HepG2 (cell line): ENCODE measurements around the gene RASGRP2. TPM values are rescaled to one million over a fixed set of nuclear protein-coding genes. Genes with fewer than 3 reads are reported as not detected.

Source experiments
- ARID4A ChIP-seq: sonication (generic); formaldehyde crosslinking; IDR thresholded peaks from 2 replicates; pipeline ENCODE4 v1.5.0; 2020; ENCODE audit warnings: mild to moderate bottlenecking, missing genetic modification reagents, borderline replicate concordance
- CC2D1A ChIP-seq: sonication (generic); formaldehyde crosslinking; IDR thresholded peaks from 2 replicates; pipeline ENCODE4 v1.8.1; 2023; ENCODE audit warnings: mild to moderate bottlenecking, missing genetic modification reagents
- FOXK1 ChIP-seq: sonication (generic); formaldehyde crosslinking; IDR thresholded peaks from 2 replicates; pipeline ENCODE4 v1.4.0; 2020; ENCODE audit warnings: low read depth, missing genetic modification reagents, borderline replicate concordance
- HMGXB3 ChIP-seq: sonication (generic); formaldehyde crosslinking; IDR thresholded peaks from 2 replicates; pipeline ENCODE4 v1.4.0; 2020; ENCODE audit warnings: missing genetic modification reagents, borderline replicate concordance
- HNF4G ChIP-seq, 2 experiments: sonication (generic) in 1 of 2; formaldehyde crosslinking in 1 of 2; IDR thresholded peaks; 2 replicates each; pipeline versions ENCODE4 v1.4.0 to v1.6.1; 2011 to 2020; ENCODE audit warnings: borderline replicate concordance in 2 of 2, low read depth in 2 of 2, mild to moderate bottlenecking in 2 of 2, low read length in 1 of 2, missing genetic modification reagents in 1 of 2, moderate library complexity in 1 of 2
- MAFK ChIP-seq, 2 experiments: IDR thresholded peaks in 1 of 2; conservative IDR thresholded peaks in 1 of 2; 2 replicates each; pipeline ENCODE4 v1.6.1; 2011; ENCODE audit warnings: improper control_type of control experiment in 2 of 2, low read length in 2 of 2
- NFIB ChIP-seq: sonication (generic); formaldehyde crosslinking; IDR thresholded peaks from 2 replicates; pipeline ENCODE4 v1.9.0; 2021; ENCODE audit warnings: missing genetic modification reagents, mild to moderate bottlenecking, borderline replicate concordance
- REST ChIP-seq, 2 experiments: IDR thresholded peaks; 2 replicates each; pipeline ENCODE4 v1.6.1; 2011 to 2012; ENCODE audit warnings: low read length in 2 of 2, borderline replicate concordance in 1 of 2, low read depth in 1 of 2, mild to moderate bottlenecking in 1 of 2, moderate library complexity in 1 of 2
- RFX1 ChIP-seq: fragments of 450-650 bp; IDR thresholded peaks from 2 replicates; pipeline ENCODE4 v1.6.1; 2017
- YEATS4 ChIP-seq: sonication (generic); formaldehyde crosslinking; IDR thresholded peaks from 2 replicates; pipeline ENCODE4 v1.4.0; 2020; ENCODE audit warnings: missing genetic modification reagents, borderline replicate concordance
- ZNF274 ChIP-seq: sonication (generic); formaldehyde crosslinking; IDR thresholded peaks from 2 replicates; pipeline ENCODE4 v1.5.1; 2020; ENCODE audit warnings: mild to moderate bottlenecking, missing genetic modification reagents
- ZNF335 ChIP-seq: sonication (generic); formaldehyde crosslinking; IDR thresholded peaks from 2 replicates; pipeline ENCODE4 v1.4.0; 2020; ENCODE audit warnings: missing genetic modification reagents
- polyA plus RNA-seq, 8 experiments: library from polyadenylated mRNA; depleted of rRNA in 3 of 8; stranded (reverse) in 7 of 8; unstranded in 1 of 8; fragments of >200 nt; fragmentation: Illumina TruSeq in 4 of 8; extraction: Trizol in 4 of 8; gene quantifications; 2 replicates each; pipeline versions ENCODE4 v1.2.1 to v1.2.3, GENCODE V29; 2011 to 2016; ENCODE audit warnings: low read depth in 4 of 8, missing spikeins in 1 of 8, mixed read lengths in 1 of 8; ENCODE audit not compliant: insufficient read depth in 1 of 8
- total RNA-seq, 5 experiments: library from RNA; depleted of rRNA; stranded (reverse); fragments of >200 nt; fragmentation: Illumina TruSeq; extraction: Trizol; gene quantifications; 2 replicates each; pipeline ENCODE4 v1.2.3, GENCODE V29; 2016; ENCODE audit warnings: low read depth in 1 of 5

RASGRP2 gene
- total and polyA plus RNA-seq, 2 of the 13 experiments (the other 11 are each of a cell fraction or from before 2014, with no cell fraction given), result 0.61 TPM; not detected in 1

GRCh38 chr11:64778473-64779298 is 34.7 kb upstream of the RASGRP2 start, which contains the start of gene SF1 (continued):
- peak; percentile 64; the same call in 1 of the 2 replicates for TF ChIP-seq ARID4A (CRISPR knock-in tag)
- no peak for TF ChIP-seq CC2D1A
- TF ChIP-seq MAFK (conservative IDR thresholded peaks at IDR 0.05 in 1 of 2, IDR thresholded peaks at IDR 0.05 in 1 of 2; ENCODE audit: low read length in 2 of 2), result no peak
- 0 out of 2 replicates have a peak, but pooled peaks have one; percentile 60 for TF ChIP-seq FOXK1 (CRISPR knock-in tag)
- TF ChIP-seq ZNF274 (CRISPR knock-in tag), result 0 out of 2 replicates have a peak, but pooled peaks have one; percentile 17
- TF ChIP-seq YEATS4 (CRISPR knock-in tag), result peak; percentile 67; the same call in 1 of the 2 replicates
- peak; percentile 94 for TF ChIP-seq RFX1
- no peak for TF ChIP-seq ZNF335 (CRISPR knock-in tag)
- TF ChIP-seq NFIB (CRISPR knock-in tag), result no peak
- peak; percentile 33; the same call in 1 of the 2 replicates for TF ChIP-seq HNF4G (IDR thresholded peaks at IDR 0.05; ENCODE audit: borderline replicate concordance, low read depth, low read length)
- TF ChIP-seq HNF4G (CRISPR knock-in tag; IDR thresholded peaks at IDR 0.05; ENCODE audit: borderline replicate concordance, low read depth), result no peak
- TF ChIP-seq REST (IDR thresholded peaks at IDR 0.05; ENCODE audit: borderline replicate concordance in 1 of 2, low read depth in 1 of 2, low read length in 2 of 2), result peak in 1 of 2 experiments; percentile 16; a peak in 1 of 4 replicates
- peak; percentile 39; the same call in 1 of the 2 replicates for TF ChIP-seq HMGXB3 (CRISPR knock-in tag)
